Chondrocyte (in vitro differentiated cells): ENCODE measurements around the gene CFAP74. TPM values are rescaled to one million over a fixed set of nuclear protein-coding genes. Genes with fewer than 3 reads are reported as not detected.
"Not testable (repeated sequence)": the region's sequence is repeated elsewhere in the genome, so short reads cannot be mapped to it uniquely, and the experiment has no call there.

ENCODE experiments used
- DNase-seq: peaks from one replicate; pipeline ENCODE4 v3.0.0; 2021; ENCODE audit warnings: mixed read lengths, low spot score
- H3K27ac Mint-ChIP-seq: one replicate; pipeline ENCODE4 v1.8.0; 2021; ENCODE audit warnings: mild to moderate bottlenecking, moderate library complexity, mixed read lengths; ENCODE audit not compliant: unreplicated experiment
- H3K27me3 Mint-ChIP-seq: 2 replicates; pipeline ENCODE4 v1.8.0; 2021; ENCODE audit warnings: low read depth, mixed read lengths
- H3K36me3 Mint-ChIP-seq: 2 replicates; pipeline ENCODE4 v1.8.0; 2021; ENCODE audit warnings: low read depth, mixed read lengths
- H3K4me1 Mint-ChIP-seq: 2 replicates; pipeline ENCODE4 v1.8.0; 2021; ENCODE audit warnings: low read depth, mild to moderate bottlenecking, mixed read lengths
- H3K4me3 Mint-ChIP-seq: one replicate; pipeline ENCODE4 v1.8.0; 2021; ENCODE audit warnings: mild to moderate bottlenecking, moderate library complexity, mixed read lengths; ENCODE audit not compliant: unreplicated experiment
- H3K9me3 Mint-ChIP-seq: 2 replicates; pipeline ENCODE4 v1.8.0; 2021; ENCODE audit warnings: low read depth, mixed read lengths
- total RNA-seq: library from RNA; stranded (reverse); gene quantifications from 3 replicates; pipeline ENCODE4 v1.2.1, GENCODE V29; 2021
- TF ChIP-seq, protein P1 (sequence below): fragments of 200-600 bp; sonication (generic); IDR thresholded peaks from 2 replicates; pipeline ENCODE4 v1.5.0; 2021; ENCODE audit warnings: antibody characterized with exemption, mild to moderate bottlenecking, moderate library complexity

CFAP74 gene
- total RNA-seq, 1 donor from 2014 or later = not detected

DNA sequence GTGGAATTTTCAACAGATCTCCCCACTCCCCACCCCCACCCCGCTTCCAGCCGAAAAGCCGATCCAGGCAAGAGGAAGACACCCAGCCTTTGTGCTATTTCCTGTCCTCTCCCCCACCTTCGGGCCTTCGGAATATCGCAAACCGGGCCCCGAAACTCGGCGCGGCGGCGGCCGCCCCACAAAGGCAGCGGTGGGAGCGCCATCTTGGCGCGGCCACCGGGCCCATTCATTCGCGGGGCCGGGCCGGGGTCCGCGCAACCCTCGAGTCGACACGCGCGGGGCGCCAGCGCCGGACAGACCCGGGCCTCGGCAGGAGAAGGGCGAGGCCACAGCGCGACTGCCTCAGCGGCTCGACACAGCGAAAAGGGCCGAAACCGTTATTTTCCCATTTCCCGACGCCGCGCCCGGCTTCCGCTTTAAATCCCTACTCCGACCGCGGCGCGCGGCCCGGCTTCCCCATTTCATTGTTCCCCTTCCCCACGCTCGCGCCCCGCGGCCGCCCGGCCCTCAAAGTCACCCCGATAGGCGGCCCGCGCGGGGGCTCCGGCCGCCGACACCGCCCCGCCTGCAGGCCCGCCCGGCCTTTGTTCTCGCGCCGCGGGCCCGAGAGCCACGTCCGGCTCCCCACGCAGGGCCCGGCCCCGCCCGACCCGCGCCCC, 113.6 kb downstream of the CFAP74 start:
- TF ChIP-seq, protein P1, sequence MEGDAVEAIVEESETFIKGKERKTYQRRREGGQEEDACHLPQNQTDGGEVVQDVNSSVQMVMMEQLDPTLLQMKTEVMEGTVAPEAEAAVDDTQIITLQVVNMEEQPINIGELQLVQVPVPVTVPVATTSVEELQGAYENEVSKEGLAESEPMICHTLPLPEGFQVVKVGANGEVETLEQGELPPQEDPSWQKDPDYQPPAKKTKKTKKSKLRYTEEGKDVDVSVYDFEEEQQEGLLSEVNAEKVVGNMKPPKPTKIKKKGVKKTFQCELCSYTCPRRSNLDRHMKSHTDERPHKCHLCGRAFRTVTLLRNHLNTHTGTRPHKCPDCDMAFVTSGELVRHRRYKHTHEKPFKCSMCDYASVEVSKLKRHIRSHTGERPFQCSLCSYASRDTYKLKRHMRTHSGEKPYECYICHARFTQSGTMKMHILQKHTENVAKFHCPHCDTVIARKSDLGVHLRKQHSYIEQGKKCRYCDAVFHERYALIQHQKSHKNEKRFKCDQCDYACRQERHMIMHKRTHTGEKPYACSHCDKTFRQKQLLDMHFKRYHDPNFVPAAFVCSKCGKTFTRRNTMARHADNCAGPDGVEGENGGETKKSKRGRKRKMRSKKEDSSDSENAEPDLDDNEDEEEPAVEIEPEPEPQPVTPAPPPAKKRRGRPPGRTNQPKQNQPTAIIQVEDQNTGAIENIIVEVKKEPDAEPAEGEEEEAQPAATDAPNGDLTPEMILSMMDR = no peak
- Mint-ChIP-seq H3K4me3 (peak overlapping the region; percentile 85), H3K27ac (peak overlapping the region; percentile 88), H3K4me1 (peaks cover 47% of the 10 kb centered on the region), H3K9me3 (no peaks in the 10 kb centered on the region), H3K27me3 (no peaks in the 10 kb centered on the region), H3K36me3 (no peaks in the 10 kb centered on the region)
- no peak for DNase-seq

DNA sequence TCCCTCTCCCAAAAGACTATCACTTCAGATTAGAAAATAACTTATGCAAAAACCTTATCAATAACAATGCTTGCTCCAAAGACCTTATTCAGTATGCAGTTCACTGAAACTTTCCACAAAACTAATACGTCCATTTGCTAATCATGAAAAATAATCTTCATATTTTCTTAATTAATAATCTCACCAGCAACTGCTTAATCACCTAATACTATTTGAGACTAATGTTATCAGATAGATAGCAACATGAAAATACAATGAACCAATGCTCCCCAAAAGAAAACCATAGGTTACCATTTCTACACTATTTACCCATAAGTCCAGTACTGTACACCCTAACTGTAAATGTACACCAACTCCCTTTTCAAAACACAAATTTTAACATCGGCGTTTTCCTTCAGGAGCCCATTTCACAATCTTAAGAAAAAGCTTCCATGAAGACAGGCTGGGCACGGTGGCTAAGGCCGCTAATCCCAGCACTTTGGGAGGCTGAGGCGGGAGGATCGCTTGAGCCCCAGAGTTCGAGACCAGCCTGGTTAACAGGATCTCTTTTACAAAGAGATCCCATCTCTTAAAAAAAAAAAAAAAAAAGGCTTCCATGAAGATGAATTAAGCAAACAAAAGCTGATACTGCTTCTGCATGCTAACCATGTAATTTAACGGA, 114.4 kb downstream of the CFAP74 start:
- Mint-ChIP-seq H3K27me3 (no peaks in the 10 kb centered on the region), H3K4me3 (peak overlapping the region; percentile 85)
- no peak for DNase-seq

DNA sequence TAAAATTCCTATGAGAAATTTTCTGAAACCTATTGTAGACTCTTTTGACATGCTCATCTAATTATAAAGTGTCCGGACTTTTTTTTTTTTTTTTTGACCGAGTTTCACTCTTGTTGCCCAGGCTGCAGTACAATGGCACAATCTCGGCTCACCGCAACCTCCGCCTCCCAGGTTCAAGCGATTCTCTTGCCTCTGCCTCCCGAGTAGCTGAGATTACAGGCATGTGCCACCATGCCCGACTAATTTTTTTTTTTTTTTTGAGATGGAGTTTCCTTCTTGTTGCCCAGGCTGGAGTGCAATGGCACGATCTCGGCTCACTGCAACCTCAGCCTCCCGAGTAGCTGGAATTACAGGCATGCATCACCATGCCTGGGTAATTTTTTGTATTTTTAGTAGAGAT, 119.7 kb downstream of the CFAP74 start:
- Mint-ChIP-seq H3K4me1 (peaks cover 76% of the 10 kb centered on the region), H3K27ac (peak overlapping the region; percentile 89)
- H3K27me3 Mint-ChIP-seq, DNase-seq, H3K36me3 Mint-ChIP-seq, H3K9me3 Mint-ChIP-seq, H3K4me3 Mint-ChIP-seq: not testable (repeated sequence)

More for the DNA sequence above, 114.4 kb downstream of the CFAP74 start:
- TF ChIP-seq, protein P1 = no peak
- no peaks in the 10 kb centered on the region for H3K9me3 Mint-ChIP-seq
- peak overlapping the region; percentile 88 for H3K27ac Mint-ChIP-seq
- H3K4me1 Mint-ChIP-seq = peaks cover 44% of the 10 kb centered on the region
- H3K36me3 Mint-ChIP-seq = no peaks in the 10 kb centered on the region

DNA sequence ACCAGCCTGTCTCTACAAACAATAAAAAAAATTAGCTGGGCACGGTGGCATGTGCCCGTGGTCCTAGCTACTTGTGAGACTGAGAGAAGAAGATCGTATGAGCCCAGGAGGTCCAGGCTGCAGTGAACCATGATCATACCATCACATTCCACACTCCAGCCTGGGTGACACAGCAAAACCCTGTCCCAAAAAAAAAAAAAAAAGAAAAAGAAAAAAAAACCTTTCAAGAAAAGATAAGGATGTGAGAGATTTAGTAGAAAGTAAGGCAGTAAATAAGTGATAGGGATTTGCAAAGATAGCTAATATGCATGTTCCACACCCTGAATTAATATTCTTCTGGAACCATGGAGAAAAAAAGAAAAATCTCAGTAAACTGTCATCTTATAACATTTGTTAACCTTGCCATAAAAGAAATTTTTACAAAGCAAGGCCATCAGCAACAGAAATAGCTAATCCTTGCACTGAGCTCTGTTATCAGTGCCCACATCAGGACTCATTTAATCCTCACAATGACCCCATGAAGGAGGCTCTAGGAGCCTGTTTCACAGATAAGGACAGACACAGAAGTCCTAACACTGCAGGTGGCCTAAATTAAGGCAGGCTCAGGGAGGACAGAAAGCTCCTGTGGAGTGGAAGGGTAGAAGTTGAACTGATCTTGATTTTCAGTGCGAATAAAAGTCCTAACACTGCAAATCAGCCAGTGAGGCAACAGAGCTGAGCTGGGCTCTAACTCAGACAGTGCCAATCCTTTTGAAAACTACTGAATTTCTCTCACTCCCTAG, 120.3 kb downstream of the CFAP74 start:
- no peak for DNase-seq
- TF ChIP-seq, protein P1 = no peak
- no peaks in the 10 kb centered on the region for H3K9me3 Mint-ChIP-seq
- peaks cover 5% of the 10 kb centered on the region for H3K36me3 Mint-ChIP-seq
- H3K4me3 Mint-ChIP-seq = no peak overlapping the region
- H3K27me3 Mint-ChIP-seq = no peaks in the 10 kb centered on the region
- H3K27ac Mint-ChIP-seq = peak overlapping the region; percentile 89
- H3K4me1 Mint-ChIP-seq = peaks cover 76% of the 10 kb centered on the region

DNA sequence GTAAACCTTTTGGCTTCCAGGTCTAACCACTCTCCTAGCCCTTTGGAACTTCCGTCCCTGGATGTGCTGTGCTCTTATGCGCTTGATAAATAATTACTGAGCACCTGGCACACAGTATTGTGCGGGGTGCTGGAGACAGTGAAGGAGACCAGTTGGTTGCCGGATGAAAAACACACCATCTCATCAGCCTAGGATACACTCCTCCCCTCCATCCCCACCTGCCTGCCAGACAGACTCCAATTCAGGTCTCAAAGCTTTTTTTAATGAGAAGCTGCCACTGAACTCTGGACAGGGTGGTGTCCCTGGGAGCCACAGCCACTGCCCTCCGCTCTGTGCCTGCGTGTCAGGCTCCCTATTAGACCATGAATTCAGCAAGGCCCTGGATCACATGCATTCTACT, 121.9 kb downstream of the CFAP74 start:
- peak overlapping the region; percentile 80 for H3K27ac Mint-ChIP-seq
- H3K36me3 Mint-ChIP-seq = peaks cover 5% of the 10 kb centered on the region
- TF ChIP-seq, protein P1 = no peak
- no peaks in the 10 kb centered on the region for H3K27me3 Mint-ChIP-seq
- peaks cover 69% of the 10 kb centered on the region for H3K4me1 Mint-ChIP-seq
- H3K4me3 Mint-ChIP-seq = no peak overlapping the region
- H3K9me3 Mint-ChIP-seq = no peaks in the 10 kb centered on the region
- DNase-seq = no peak
